Eye (tissue), 1 donor: ENCODE results near the gene DIP2A.
A peak's percentile ranks its signal among the peaks of the same experiment; 100 is the strongest.

Experiments used
- DNase-seq: peaks from one replicate; pipeline ENCODE4 v3.0.0-alpha.2; 2015

DIP2A gene, protein sequence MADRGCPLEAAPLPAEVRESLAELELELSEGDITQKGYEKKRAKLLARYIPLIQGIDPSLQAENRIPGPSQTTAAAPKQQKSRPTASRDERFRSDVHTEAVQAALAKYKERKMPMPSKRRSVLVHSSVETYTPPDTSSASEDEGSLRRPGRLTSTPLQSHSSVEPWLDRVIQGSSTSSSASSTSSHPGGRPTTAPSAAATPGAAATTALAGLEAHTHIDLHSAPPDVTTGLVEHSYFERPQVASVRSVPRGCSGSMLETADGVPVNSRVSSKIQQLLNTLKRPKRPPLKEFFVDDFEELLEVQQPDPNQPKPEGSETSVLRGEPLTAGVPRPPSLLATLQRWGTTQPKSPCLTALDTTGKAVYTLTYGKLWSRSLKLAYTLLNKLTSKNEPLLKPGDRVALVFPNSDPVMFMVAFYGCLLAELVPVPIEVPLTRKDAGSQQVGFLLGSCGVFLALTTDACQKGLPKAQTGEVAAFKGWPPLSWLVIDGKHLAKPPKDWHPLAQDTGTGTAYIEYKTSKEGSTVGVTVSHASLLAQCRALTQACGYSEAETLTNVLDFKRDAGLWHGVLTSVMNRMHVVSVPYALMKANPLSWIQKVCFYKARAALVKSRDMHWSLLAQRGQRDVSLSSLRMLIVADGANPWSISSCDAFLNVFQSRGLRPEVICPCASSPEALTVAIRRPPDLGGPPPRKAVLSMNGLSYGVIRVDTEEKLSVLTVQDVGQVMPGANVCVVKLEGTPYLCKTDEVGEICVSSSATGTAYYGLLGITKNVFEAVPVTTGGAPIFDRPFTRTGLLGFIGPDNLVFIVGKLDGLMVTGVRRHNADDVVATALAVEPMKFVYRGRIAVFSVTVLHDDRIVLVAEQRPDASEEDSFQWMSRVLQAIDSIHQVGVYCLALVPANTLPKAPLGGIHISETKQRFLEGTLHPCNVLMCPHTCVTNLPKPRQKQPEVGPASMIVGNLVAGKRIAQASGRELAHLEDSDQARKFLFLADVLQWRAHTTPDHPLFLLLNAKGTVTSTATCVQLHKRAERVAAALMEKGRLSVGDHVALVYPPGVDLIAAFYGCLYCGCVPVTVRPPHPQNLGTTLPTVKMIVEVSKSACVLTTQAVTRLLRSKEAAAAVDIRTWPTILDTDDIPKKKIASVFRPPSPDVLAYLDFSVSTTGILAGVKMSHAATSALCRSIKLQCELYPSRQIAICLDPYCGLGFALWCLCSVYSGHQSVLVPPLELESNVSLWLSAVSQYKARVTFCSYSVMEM (N-terminal part only)

DNA sequence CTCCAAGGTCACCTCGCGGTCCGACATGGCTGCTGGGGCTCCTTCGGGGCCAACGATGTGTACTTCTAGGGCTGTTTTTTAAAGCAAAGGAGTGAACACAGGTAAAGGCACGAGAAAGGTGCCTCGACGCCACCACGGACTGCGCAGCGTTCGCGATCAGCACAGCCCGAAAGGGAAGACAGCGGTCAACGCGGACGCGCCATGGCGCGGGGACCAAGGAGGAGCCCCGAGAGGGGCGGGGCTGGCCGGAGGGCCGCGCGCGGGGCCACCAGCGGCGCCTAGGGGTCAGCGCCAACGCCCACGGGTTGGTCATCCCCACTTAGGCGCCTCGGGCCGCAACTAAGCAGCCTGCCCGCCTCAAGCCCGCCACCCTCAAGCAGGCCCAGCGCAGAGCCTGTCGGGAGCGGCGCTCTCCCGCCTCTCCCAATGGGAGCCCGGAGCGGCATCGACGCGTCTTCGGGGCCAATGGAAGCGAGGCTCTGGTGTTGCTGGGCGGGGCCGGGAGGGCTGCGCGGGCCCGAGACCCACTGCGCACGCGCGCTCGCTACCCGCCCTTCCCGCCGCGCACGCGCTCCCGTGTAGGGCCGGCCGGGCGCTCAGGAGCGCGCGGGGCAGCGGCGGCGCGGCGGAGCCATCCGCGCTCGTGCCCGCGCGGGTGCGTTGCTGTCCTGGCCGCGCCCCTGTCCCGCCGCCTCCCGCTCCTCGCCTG, at the start of gene DIP2A:
Gene DIP2A (plus strand): TSS at position 577 of the 709 bp plus-strand sequence. CDS start 241 bp downstream, outside the sequence.
- peak; percentile 98 for DNase-seq

- DNase-seq: no peak
These were observed 48.9 kb upstream of the DIP2A start for GRCh38 chr21:46409641-46410406.

DNA sequence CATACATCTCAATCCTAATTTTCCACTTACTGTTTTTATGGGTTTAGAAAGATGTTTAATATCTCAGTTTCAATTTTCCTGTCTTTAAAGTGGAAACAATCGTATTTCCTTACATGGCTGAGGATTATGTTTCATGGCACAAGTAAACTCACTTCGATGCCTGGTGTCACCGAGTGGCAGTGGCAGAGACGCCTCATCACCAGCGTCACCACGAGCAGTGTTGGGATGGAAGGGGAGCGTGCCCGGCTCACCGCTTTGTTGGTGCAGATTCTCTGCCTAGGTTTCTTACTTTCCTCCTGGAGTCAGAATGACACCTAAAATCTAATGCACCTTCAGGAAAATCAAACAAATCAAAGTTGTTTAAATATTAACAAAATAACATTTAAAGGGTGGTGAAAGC, 48.2 kb upstream of the DIP2A start:
- no peak for DNase-seq

GRCh38 chr21:46411236-46411635, 47.5 kb upstream of the DIP2A start:
- DNase-seq: no peak

- no peak for DNase-seq
These were observed 47.0 kb upstream of the DIP2A start for GRCh38 chr21:46411691-46412090.

DNA sequence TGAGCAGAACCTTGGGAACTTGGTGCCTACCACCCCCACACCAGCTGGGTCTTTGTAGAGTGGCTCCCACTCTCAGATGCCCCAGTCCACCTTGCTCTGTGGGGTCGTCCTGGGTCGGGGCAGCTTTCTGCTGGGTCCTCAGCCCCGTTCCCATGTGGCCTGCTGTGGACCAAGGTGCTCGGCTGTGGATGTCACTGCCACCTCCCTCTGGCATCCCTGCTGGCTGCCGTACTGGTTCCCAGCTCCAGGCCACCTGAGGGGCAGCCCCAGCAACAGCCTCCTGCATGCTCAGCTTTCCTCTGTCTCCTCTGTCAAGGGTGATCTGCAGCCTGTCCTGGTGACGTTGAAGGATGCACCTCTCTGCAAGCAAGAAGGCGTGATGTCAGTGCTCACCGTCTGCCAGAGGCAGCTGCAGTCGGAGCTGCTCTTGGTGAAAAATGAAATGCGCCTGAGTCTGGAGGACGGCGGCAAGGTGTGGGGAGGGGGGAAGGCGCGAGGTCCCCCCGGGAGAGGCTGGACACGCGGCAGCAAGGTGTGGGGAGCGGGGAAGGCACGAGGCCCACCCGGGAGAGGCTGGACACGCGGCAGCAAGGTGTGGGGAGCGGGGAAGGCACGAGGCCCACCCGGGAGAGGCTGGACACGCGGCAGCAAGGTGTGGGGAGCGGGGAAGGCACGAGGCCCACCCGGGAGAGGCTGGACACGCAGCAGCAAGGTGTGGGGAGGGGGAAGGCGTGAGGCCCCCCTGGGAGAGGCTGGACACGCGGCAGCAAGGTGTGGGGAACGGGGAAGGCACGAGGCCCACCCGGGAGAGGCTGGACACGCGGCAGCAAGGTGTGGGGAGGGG, 45.9 kb upstream of the DIP2A start:
- DNase-seq: no peak

GRCh38 chr21:46413365-46413696, 45.4 kb upstream of the DIP2A start:
- no peak for DNase-seq

GRCh38 chr21:46414965-46415275, 43.8 kb upstream of the DIP2A start:
- no peak for DNase-seq

GRCh38 chr21:46416551-46416950, 42.1 kb upstream of the DIP2A start:
- DNase-seq: no peak

DNA sequence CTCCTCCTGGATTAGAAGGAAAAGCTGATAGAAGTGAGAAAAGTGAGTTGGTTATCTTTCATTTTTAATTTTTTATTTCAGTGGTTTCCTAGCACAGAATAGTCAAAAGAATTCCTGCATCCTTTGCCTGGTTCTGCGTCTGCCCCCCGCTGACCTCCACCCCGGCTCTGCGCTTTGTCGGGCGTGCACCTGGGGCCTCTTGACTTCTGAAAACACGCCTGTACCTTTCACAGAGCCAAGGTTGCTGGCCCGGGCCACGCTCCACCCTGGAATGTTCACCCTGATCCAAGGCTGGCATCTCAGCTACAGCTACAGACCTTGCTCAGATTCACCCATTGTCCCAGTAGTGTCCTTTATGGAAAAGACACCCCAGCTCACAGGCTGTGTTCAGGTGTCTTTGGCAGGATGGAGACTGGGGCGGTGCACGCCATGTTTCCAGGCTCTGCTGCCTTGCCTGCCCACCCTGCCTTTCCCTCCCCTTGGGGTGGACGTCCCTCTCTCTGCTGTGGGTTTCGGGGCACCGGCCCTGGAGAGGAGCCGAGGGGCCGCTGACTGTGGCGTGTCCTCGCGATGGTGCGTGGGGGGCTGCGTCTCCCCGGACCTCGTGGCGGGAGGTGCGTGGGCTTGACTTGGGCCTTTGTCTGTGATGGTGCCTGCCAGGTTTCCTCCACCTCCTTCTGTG, 40.3 kb upstream of the DIP2A start:
- no peak for DNase-seq

DNA sequence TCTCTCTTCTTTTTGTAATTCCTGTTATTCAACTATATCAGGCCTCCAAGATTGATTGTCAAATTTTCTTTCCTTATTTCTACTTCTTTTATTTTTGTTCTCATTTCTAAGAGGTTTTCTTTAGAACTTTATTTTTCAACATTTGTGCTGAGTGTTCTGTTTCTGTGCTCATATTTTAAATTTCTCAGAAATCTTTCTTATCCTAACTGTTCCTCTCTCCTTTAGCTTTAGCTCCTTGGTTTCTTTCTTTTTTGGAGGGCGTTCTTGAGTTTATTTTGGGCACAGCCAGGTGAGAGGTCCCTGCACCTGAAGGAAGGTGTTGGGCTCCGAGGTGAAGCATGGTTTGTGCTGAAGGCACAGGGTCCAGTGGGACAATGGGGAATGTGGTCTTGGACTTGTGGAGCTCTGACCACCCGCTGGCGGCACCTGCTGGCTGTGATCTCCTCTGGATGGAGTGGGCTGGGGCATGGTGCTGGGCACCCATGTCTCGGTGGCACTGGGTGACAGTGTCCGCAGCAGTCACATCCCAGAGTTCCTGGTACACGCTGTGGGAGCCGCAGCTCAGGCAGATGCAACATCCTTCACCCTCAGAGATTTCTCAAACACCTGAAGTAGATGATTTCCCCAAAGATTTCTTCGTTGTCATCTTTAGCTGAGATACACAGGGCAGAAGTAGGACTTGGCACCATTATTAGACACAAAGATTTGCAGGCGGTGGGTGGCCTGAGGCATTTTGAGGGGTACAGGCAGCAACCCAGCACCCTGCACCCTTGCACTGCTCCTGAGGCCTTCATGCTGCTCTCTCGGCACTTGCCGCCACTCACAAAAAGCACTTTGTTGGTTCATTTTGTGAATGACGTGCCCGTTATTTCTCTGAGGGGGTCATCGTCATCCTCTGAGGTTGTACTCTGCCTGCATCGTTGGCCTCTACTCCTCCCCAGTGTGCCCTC, 38.2 kb upstream of the DIP2A start:
- DNase-seq: no peak

- DNase-seq: no peak
These were observed 37.4 kb upstream of the DIP2A start for GRCh38 chr21:46421191-46421750.

GRCh38 chr21:46421756-46422555, 36.7 kb upstream of the DIP2A start:
- no peak for DNase-seq

- no peak for DNase-seq
These were observed 36.0 kb upstream of the DIP2A start for GRCh38 chr21:46422636-46423241.

DNA sequence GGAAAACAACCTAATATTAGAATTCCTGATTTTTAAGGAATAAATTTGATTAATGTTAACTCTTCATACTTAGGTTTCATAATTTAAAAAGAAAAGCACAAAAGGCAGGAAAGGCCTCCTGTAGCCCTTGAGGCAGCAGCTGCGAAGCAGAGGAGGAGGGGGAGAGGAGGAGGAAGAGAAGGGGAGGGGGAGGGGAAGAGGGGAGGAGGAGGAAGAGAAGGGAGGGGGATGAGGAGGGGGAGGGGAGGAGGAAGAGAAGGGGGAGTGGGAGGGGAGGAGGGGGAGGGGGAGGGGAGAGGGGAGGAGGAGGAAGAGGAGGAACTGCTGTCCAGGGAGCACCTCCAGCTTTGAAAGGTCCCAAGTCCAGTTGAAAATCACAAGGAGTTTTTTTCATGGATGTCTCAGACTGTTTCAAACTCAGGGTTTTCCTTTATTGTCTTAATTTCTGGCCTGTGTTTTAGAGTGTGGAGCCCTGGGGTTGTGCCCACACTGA, 35.1 kb upstream of the DIP2A start:
- DNase-seq: peak; percentile 38

DNA sequence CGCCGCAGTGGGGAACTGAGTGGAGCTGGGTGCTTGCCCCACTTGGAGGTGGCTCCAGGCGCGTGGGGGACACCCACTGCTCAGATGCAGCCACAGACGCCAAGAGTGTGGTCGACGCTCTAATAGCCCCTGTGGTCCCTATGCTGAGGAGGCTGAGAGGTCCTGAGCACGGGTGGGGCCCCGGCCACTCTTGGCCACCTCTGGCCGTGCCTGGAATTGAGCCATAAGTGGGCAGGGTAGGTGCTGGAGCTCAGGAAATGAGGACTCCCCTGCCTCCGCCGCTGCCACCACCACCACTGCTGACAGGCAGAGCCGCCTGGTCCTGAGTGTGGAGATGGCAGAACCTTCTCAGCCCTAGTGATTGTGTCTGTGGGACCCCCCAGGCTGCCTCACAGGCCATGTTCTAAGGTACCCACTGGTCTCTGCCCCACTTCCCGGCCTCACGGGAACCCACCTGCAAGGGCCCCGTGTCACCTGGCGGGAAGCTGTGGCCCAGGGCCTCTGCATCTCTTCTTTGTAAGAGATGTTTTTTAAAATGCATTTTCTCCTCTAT, 34.6 kb upstream of the DIP2A start:
- DNase-seq: no peak

GRCh38 chr21:46424621-46425020, 34.1 kb upstream of the DIP2A start:
- no peak for DNase-seq
